IMR-90 (cell line): Measurements from ENCODE around the gene ZBTB22.

Source experiments
- CEBPB ChIP-seq: IDR thresholded peaks from 2 replicates; pipeline ENCODE4 v1.6.1; 2012; ENCODE audit warnings: low read depth, low read length, improper control_type of control experiment
- CTCF ChIP-seq: conservative IDR thresholded peaks from 2 replicates; pipeline ENCODE4 v1.5.1; 2012; ENCODE audit warnings: mild to moderate bottlenecking, low read depth, low read length, improper control_type of control experiment
- ELK1 ChIP-seq: fragments of 150-350 bp; IDR thresholded peaks from 2 replicates; pipeline ENCODE4 v1.6.1; 2016; ENCODE audit warnings: low read depth, mild to moderate bottlenecking, low read length, moderate library complexity, borderline replicate concordance
- FOS ChIP-seq: fragments of 150-350 bp; IDR thresholded peaks from 2 replicates; pipeline ENCODE4 v1.6.1; 2016; ENCODE audit warnings: low read depth, low read length
- MAFK ChIP-seq: IDR thresholded peaks from 2 replicates; pipeline ENCODE4 v1.6.1; 2012; ENCODE audit warnings: low read depth, low read length, improper control_type of control experiment
- MAZ ChIP-seq: IDR thresholded peaks from 2 replicates; pipeline ENCODE4 v1.6.1; 2012; ENCODE audit warnings: low read depth, mild to moderate bottlenecking, low read length, improper control_type of control experiment, moderate library complexity, borderline replicate concordance
- MXI1 ChIP-seq: IDR thresholded peaks from 2 replicates; pipeline ENCODE4 v1.6.1; 2012; ENCODE audit warnings: low read depth, mild to moderate bottlenecking, low read length, moderate library complexity, borderline replicate concordance
- NFE2L2 ChIP-seq: fragments of 150-350 bp; IDR thresholded peaks from 2 replicates; pipeline ENCODE4 v1.6.1; 2016; ENCODE audit warnings: low read depth, mild to moderate bottlenecking, low read length
- POLR2A ChIP-seq: IDR thresholded peaks from 2 replicates; pipeline ENCODE4 v1.6.1; 2012; ENCODE audit warnings: mild to moderate bottlenecking, low read depth, low read length
- RAD21 ChIP-seq: IDR thresholded peaks from 2 replicates; pipeline ENCODE4 v1.6.1; 2012; ENCODE audit warnings: low read length, improper control_type of control experiment
- RCOR1 ChIP-seq: IDR thresholded peaks from 2 replicates; pipeline ENCODE4 v1.6.1; 2012; ENCODE audit warnings: mild to moderate bottlenecking, low read length, improper control_type of control experiment; ENCODE audit not compliant: insufficient replicate concordance
- RFX5 ChIP-seq: IDR thresholded peaks from 2 replicates; pipeline ENCODE4 v1.8.0; 2012; ENCODE audit warnings: low read depth, mild to moderate bottlenecking, low read length, moderate library complexity
- SMC3 ChIP-seq: fragments of 150-350 bp; IDR thresholded peaks from 2 replicates; pipeline ENCODE4 v1.6.1; 2016; ENCODE audit warnings: low read depth, mild to moderate bottlenecking, antibody characterized with exemption, low read length, moderate library complexity

DNA sequence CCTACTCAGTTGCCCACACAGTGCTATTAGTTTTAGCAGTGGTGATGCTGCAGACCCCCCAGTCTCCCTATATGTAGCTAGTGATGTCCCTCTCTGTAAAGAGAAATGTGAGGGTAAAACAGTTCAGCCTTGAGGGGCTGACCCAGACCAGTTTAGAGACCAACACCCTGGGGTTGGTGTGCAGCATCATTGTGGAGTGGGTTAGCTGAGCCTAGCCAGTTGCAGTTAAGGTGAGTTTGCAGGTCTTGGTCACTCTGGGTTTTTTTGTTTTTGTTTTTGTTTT lies 41.0 kb downstream of the ZBTB22 start:
- TF ChIP-seq CTCF (no peak), SMC3 (no peak), POLR2A (no peak), RAD21 (no peak), RFX5 (no peak), CEBPB (no peak), FOS (no peak), RCOR1 (no peak), MAZ (no peak), NFE2L2 (no peak), MXI1 (no peak), MAFK (no peak), ELK1 (no peak)
